Esophagus muscularis mucosa (tissue), 4 donors: Measurements from ENCODE around the gene WDR5. TPM values are rescaled to one million over a fixed set of nuclear protein-coding genes. Genes with fewer than 3 reads are reported as not detected.
A peak's percentile ranks its signal among the peaks of the same experiment; 100 is the strongest.

ENCODE experiments used
- DNase-seq: peaks from one replicate; pipeline ENCODE4 v3.0.0-alpha.2; 2017; ENCODE audit errors: extremely low spot score
- H3K27ac ChIP-seq, 4 donors: fragments of 200-600 bp; sonication (generic); replicated peaks in 1 of 4; 1 replicate in 3 of 4; 2 replicates in 1 of 4; pipeline ENCODE4 v1.5.1; 2016 to 2019; ENCODE audit warnings: mild to moderate bottlenecking in 1 of 4
- H3K27me3 ChIP-seq, 4 donors: fragments of 200-600 bp; sonication (generic); one replicate each; pipeline versions ENCODE4 v1.5.1 to v1.6.0; 2016 to 2019
- H3K36me3 ChIP-seq, 4 donors: fragments of 200-600 bp; sonication (generic); one replicate each; pipeline ENCODE4 v1.5.1; 2016 to 2019
- H3K4me1 ChIP-seq, 4 donors: fragments of 200-600 bp; sonication (generic); one replicate each; pipeline ENCODE4 v1.5.1; 2016 to 2019
- H3K4me3 ChIP-seq, 4 donors: fragments of 200-600 bp; sonication (generic); 1 replicate in 2 of 4; 2 replicates in 2 of 4; pipeline ENCODE4 v1.5.1; 2016 to 2019; ENCODE audit warnings: mild to moderate bottlenecking in 4 of 4, moderate library complexity in 1 of 4
- H3K9me3 ChIP-seq, 4 donors: fragments of 200-600 bp; sonication (generic); 1 replicate in 3 of 4; 2 replicates in 1 of 4; pipeline ENCODE4 v1.5.1; 2016 to 2019
- CTCF ChIP-seq, 3 experiments: fragments of 200-600 bp in 2 of 3; fragments of 450-650 bp in 1 of 3; sonication (generic) in 2 of 3; IDR thresholded peaks; one replicate each; pipeline ENCODE4 v1.5.1; 2017 to 2019; ENCODE audit warnings: antibody characterized with exemption in 3 of 3, mild to moderate bottlenecking in 2 of 3, moderate library complexity in 1 of 3
- EP300 ChIP-seq: sonication (generic); formaldehyde crosslinking; IDR thresholded peaks from one replicate; pipeline ENCODE4 v1.6.1; 2017; ENCODE audit warnings: antibody characterized with exemption
- POLR2A ChIP-seq: fragments of 450-650 bp; IDR thresholded peaks from one replicate; pipeline ENCODE4 v1.6.1; 2017; ENCODE audit warnings: antibody characterized with exemption, moderate library complexity, mild to moderate bottlenecking, low read depth
- POLR2AphosphoS5 ChIP-seq, 2 donors: sonication (generic); formaldehyde crosslinking; IDR thresholded peaks; one replicate each; pipeline ENCODE4 v1.6.1; 2017; ENCODE audit warnings: antibody characterized with exemption in 2 of 2
- WGBS: methylation state at CpG from one replicate; pipeline ENCODE4 v1.1.5; 2018; 5-methylcytosine and 5-hydroxymethylcytosine counted together
- intact Hi-C: fragments of 100-400 bp; cut with DNase I; formaldehyde crosslinking; loops from one replicate; pipeline ENCODE4 v1.15.1; 2023
- total RNA-seq, 4 donors: library from RNA; depleted of rRNA; stranded (reverse); fragments of >200 nt; gene quantifications; one replicate each; pipeline versions ENCODE4 v1.1.0 to v1.2.1, GENCODE V29; 2016

WDR5 gene
- total RNA-seq, 4 donors from 2014 or later: 20.7 to 34.2 (median 24.6) TPM

GRCh38 chr9:134187891-134188385 is 52.1 kb downstream of the WDR5 start:
- WGBS: 78% methylated on average over 9 of the region's 12 CpGs
- DNase-seq: no peak
- Histone ChIP-seq H3K9me3 (no peaks in the 10 kb centered on the region), H3K36me3 (no peaks in the 10 kb centered on the region), H3K4me1 (peaks cover 7 to 23% (median 19%) of the 10 kb centered on the region in 4 donors), H3K27me3 (no peaks in the 10 kb centered on the region), H3K4me3 (no peak overlapping the region), H3K27ac (no peak overlapping the region)
- no peak for TF ChIP-seq EP300
- TF ChIP-seq POLR2AphosphoS5 (IDR thresholded peaks at IDR 0.05): no peak
- TF ChIP-seq POLR2A: no peak
- TF ChIP-seq CTCF (IDR thresholded peaks at IDR 0.05): no peak
- intact Hi-C loops: no loop called here

GRCh38 chr9:134188386-134189144 is 52.7 kb downstream of the WDR5 start:
- DNase-seq: no peak
- H3K27me3 ChIP-seq: no peaks in the 10 kb centered on the region
- WGBS: 70% methylated on average over 6 of the region's 23 CpGs
- no peak overlapping the region for H3K27ac ChIP-seq
- peaks cover 7 to 23% (median 19%) of the 10 kb centered on the region in 4 donors for H3K4me1 ChIP-seq
- no peaks in the 10 kb centered on the region for H3K36me3 ChIP-seq
- TF ChIP-seq EP300 (no peak), POLR2AphosphoS5 (IDR thresholded peaks at IDR 0.05) (peak in 1 of 2 donors; percentile 33)
- no peak overlapping the region for H3K4me3 ChIP-seq
- intact Hi-C loops: no loop called here
- H3K9me3 ChIP-seq: no peaks in the 10 kb centered on the region

GRCh38 chr9:134189145-134189469 is 53.2 kb downstream of the WDR5 start:
- no peaks in the 10 kb centered on the region for H3K9me3 ChIP-seq
- WGBS: 32% methylated on average over 15 of the region's 15 CpGs
- H3K4me1 ChIP-seq: peaks cover 7 to 23% (median 19%) of the 10 kb centered on the region in 4 donors
- H3K36me3 ChIP-seq: no peaks in the 10 kb centered on the region
- no peak overlapping the region for H3K27ac ChIP-seq
- TF ChIP-seq CTCF (IDR thresholded peaks at IDR 0.05): no peak
- no peak for TF ChIP-seq EP300
- TF ChIP-seq POLR2A: no peak
- TF ChIP-seq POLR2AphosphoS5 (IDR thresholded peaks at IDR 0.05): no peak
- H3K4me3 ChIP-seq: no peak overlapping the region
- H3K27me3 ChIP-seq: no peaks in the 10 kb centered on the region
- no peak for DNase-seq
- intact Hi-C loops: no loop called here

GRCh38 chr9:134189470-134190231 is 53.8 kb downstream of the WDR5 start:
- H3K4me3 ChIP-seq: no peak overlapping the region
- 77% methylated on average over 24 of the region's 24 CpGs for WGBS

More at GRCh38 chr9:134189470-134190231, 53.8 kb downstream of the WDR5 start:
- no peak for TF ChIP-seq POLR2AphosphoS5 (IDR thresholded peaks at IDR 0.05)
- no peak for TF ChIP-seq EP300
- no peak for TF ChIP-seq POLR2A
- TF ChIP-seq CTCF (IDR thresholded peaks at IDR 0.05): no peak
- Histone ChIP-seq H3K36me3 (no peaks in the 10 kb centered on the region), H3K27ac (no peak overlapping the region), H3K9me3 (no peaks in the 10 kb centered on the region), H3K27me3 (no peaks in the 10 kb centered on the region), H3K4me1 (peaks cover 7 to 23% (median 19%) of the 10 kb centered on the region in 4 donors)
- no peak for DNase-seq
- intact Hi-C loops: no loop called here
